Keratinocyte (primary cell): ENCODE measurements around the gene BPIFA1.

ENCODE experiments used
- CTCF ChIP-seq, 3 experiments: IDR thresholded peaks in 1 of 3; conservative IDR thresholded peaks in 1 of 3; optimal IDR thresholded peaks in 1 of 3; 2 replicates in 2 of 3; 3 replicates in 1 of 3; pipeline versions ENCODE3 to v1.5.1; 2011; ENCODE audit warnings: low read length in 3 of 3, mild to moderate bottlenecking in 3 of 3, moderate library complexity in 2 of 3, control low read depth in 1 of 3, inconsistent platforms in 1 of 3; ENCODE audit not compliant: insufficient read depth in 2 of 3; ENCODE audit errors: extremely low read depth in 1 of 3
- EZH2 ChIP-seq: IDR thresholded peaks from one replicate; pipeline ENCODE4 v1.6.1; 2012; ENCODE audit warnings: inconsistent platforms, mild to moderate bottlenecking, low read length, moderate library complexity

GRCh38 chr20:33282991-33283555 lies 47.3 kb downstream of the BPIFA1 start, which contains the start of gene BPIFB1:
- TF ChIP-seq CTCF (optimal IDR thresholded peaks at IDR 0.05 in 1 of 3, IDR thresholded peaks at IDR 0.05 in 1 of 3, conservative IDR thresholded peaks at IDR 0.05 in 1 of 3; ENCODE audit: extremely low read depth in 1 of 3, insufficient read depth in 2 of 3, low read length in 3 of 3), result no peak
- TF ChIP-seq EZH2, result no peak
